GM12891 (cell line): ENCODE results near the gene IRAG1.

Experiments
- PAX5 ChIP-seq: IDR thresholded peaks from 2 replicates; pipeline ENCODE4 v1.6.1; 2011; ENCODE audit warnings: low read length, moderate library complexity, mild to moderate bottlenecking; ENCODE audit not compliant: insufficient read depth, severe bottlenecking
- POLR2A ChIP-seq: IDR thresholded peaks from 2 replicates; pipeline ENCODE4 v1.6.1; 2011; ENCODE audit warnings: low read depth, low read length, control low read depth
- POLR2AphosphoS5 ChIP-seq: IDR thresholded peaks from 2 replicates; pipeline ENCODE4 v1.6.1; 2011; ENCODE audit warnings: low read depth, low read length, control low read depth
- SPI1 ChIP-seq: IDR thresholded peaks from 2 replicates; pipeline ENCODE4 v1.6.1; 2011; ENCODE audit warnings: low read depth, low read length, control low read depth
- TAF1 ChIP-seq: IDR thresholded peaks from 2 replicates; pipeline ENCODE4 v1.6.1; 2011; ENCODE audit warnings: low read depth, low read length, control low read depth

DNA sequence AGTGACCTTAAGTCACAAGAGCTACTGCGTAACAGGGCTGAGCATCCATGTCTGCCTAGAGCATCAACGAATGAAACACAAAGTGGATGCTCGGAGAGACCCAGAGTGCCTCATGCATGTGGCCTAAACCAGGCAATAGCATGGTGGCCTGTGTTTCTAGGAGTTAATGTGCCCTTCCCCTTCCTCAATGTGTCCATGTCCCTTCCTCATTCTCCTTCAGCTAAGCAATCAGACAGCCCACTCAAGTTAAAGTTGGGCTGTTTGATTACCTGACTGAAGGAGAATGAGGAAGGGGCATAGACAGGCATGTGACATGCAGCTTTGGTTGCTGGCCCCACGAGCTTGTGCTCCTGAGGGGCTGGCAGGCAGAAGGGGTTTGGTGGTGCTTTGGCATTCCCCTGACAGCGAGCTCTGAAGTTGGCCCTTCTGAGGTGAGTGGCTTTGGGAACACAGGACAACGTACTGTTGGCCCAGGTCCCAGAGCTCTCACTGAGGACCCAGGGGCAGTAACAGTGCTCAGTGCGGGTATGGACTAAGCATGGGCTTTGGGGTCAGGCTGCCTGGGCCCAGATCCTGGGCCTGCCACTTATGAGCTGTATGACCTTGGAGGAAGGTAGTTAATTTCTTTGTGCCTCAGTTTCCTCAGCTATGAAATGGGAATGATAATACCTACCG lies 46.7 kb downstream of the IRAG1 start:
- TF ChIP-seq POLR2A, result no peak
- no peak for TF ChIP-seq TAF1
- no peak for TF ChIP-seq POLR2AphosphoS5
- no peak for TF ChIP-seq SPI1
- no peak for TF ChIP-seq PAX5
